NB4 (cell line): ENCODE data around the gene ROBO2.

Source experiments
- CTCF ChIP-seq: IDR thresholded peaks from one replicate; pipeline ENCODE4 v1.5.1; 2012; ENCODE audit warnings: low read depth, low read length
- MAX ChIP-seq: IDR thresholded peaks from 2 replicates; pipeline ENCODE4 v1.6.1; 2011; ENCODE audit warnings: low read depth, low read length
- MYC ChIP-seq: IDR thresholded peaks from 2 replicates; pipeline ENCODE4 v1.6.1; 2011; ENCODE audit warnings: low read depth, low read length

- TF ChIP-seq CTCF (no peak), MYC (no peak), MAX (no peak)
Observed at GRCh38 chr3:77648664-77649063, 608.8 kb downstream of the ROBO2 start.
